Endodermal cell (in vitro differentiated cells): ENCODE results near the gene SYT13. TPM values are rescaled to one million over a fixed set of nuclear protein-coding genes. Genes with fewer than 3 reads are reported as not detected.

Experiments
- DNase-seq: peaks from one replicate; pipeline ENCODE4 v3.0.0-alpha.2; 2017
- H3K27ac ChIP-seq: 2 replicates; pipeline ENCODE4 v1.5.1; 2013; ENCODE audit warnings: mild to moderate bottlenecking, low read depth, low read length, moderate library complexity
- H3K27me3 ChIP-seq: 2 replicates; pipeline ENCODE4 v1.6.1; 2013; ENCODE audit warnings: mild to moderate bottlenecking, low read length, moderate library complexity; ENCODE audit not compliant: insufficient read depth, control insufficient read depth, poor library complexity, severe bottlenecking
- H3K36me3 ChIP-seq: 2 replicates; pipeline ENCODE4 v1.7.0; 2013; ENCODE audit warnings: mild to moderate bottlenecking, low read length, moderate library complexity; ENCODE audit not compliant: control insufficient read depth, insufficient read depth
- H3K4me1 ChIP-seq: one replicate; pipeline ENCODE4 v1.7.0; 2013; ENCODE audit warnings: low read length; ENCODE audit not compliant: control insufficient read depth, insufficient read depth
- H3K4me3 ChIP-seq: 2 replicates; pipeline ENCODE4 v1.5.1; 2013; ENCODE audit warnings: mild to moderate bottlenecking, low read length, moderate library complexity
- H3K9ac ChIP-seq: 2 replicates; pipeline ENCODE4 v1.6.1; 2013; ENCODE audit warnings: mild to moderate bottlenecking, low read length, moderate library complexity; ENCODE audit not compliant: poor library complexity, severe bottlenecking; ENCODE audit errors: extremely low read depth
- H3K9me3 ChIP-seq: 2 replicates; pipeline ENCODE4 v1.6.1; 2013; ENCODE audit warnings: mild to moderate bottlenecking, low read length, moderate library complexity; ENCODE audit not compliant: control insufficient read depth
- H3K27ac Mint-ChIP-seq: 2 replicates; pipeline ENCODE4 v1.8.0; 2020; ENCODE audit warnings: mixed read lengths
- H3K27me3 Mint-ChIP-seq: 2 replicates; pipeline ENCODE4 v1.8.0; 2021; ENCODE audit warnings: mild to moderate bottlenecking, mixed read lengths; ENCODE audit not compliant: insufficient read depth
- H3K36me3 Mint-ChIP-seq: 2 replicates; pipeline ENCODE4 v1.8.0; 2020; ENCODE audit warnings: low read depth, mixed read lengths
- H3K4me1 Mint-ChIP-seq: 2 replicates; pipeline ENCODE4 v1.8.0; 2020; ENCODE audit warnings: mixed read lengths
- H3K4me3 Mint-ChIP-seq: 2 replicates; pipeline ENCODE4 v1.8.0; 2020; ENCODE audit warnings: mild to moderate bottlenecking, moderate library complexity, mixed read lengths
- H3K9me3 Mint-ChIP-seq: 2 replicates; pipeline ENCODE4 v1.8.0; 2020; ENCODE audit warnings: mild to moderate bottlenecking, mixed read lengths
- WGBS, 2 experiments: methylation state at CpG; one replicate each; pipeline versions ENCODE4 v1.1.5 to v1.1.7; 2013; ENCODE audit warnings: missing lambda C conversion rate in 2 of 2, mixed read lengths in 1 of 2; ENCODE audit not compliant: insufficient coverage in 1 of 2, insufficient read length in 1 of 2; 5-methylcytosine and 5-hydroxymethylcytosine counted together
- total RNA-seq, 2 donors: library from RNA; stranded (reverse); fragmentation: NEBNext Ultra II Directional in 1 of 2; extraction: Animal tissue kit (Norgen Biotek cat#: 25700) in 1 of 2; gene quantifications; 2 replicates in 1 of 2; 3 replicates in 1 of 2; pipeline ENCODE4 v1.2.1, GENCODE V29; 2021
- TF ChIP-seq, protein P1 (sequence below): fragments of 200-600 bp; sonication (generic); conservative IDR thresholded peaks from 2 replicates; pipeline ENCODE4 v1.5.0; 2021; ENCODE audit warnings: antibody characterized with exemption, mild to moderate bottlenecking

Gene SYT13
- total RNA-seq, 2 donors from 2014 or later, result 3.2 to 9.3 TPM

DNA sequence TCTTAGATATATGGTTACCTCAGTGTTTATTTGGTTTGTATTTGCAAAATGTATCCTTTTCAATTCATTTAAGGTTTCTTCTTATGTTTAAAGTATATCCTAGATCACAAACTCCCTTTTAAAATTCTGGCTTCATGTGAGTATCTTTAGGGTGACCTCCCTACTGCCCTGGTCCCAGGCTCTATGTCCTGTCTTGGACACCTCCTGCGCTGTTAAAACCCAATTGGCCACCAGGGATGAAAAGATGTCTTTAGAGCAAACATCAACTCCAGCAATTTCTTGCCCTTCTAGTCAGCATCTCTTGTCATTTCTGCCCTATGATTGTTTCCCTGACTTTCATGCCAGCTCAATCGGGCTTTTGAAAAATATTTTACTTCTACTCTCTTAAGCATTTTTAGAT, 28.8 kb upstream of the SYT13 start:
- H3K4me3 ChIP-seq, result no peak overlapping the region
- no peaks in the 10 kb centered on the region for H3K4me1 Mint-ChIP-seq
- H3K9me3 ChIP-seq, result no peaks in the 10 kb centered on the region
- peaks cover 24% of the 10 kb centered on the region for H3K27me3 Mint-ChIP-seq
- H3K4me1 ChIP-seq, result no peaks in the 10 kb centered on the region
- H3K36me3 ChIP-seq, result no peaks in the 10 kb centered on the region
- no peak overlapping the region for H3K27ac Mint-ChIP-seq
- WGBS, 2 experiments, result 90 to 100% methylated on average over 1 to 2 of the region's 2 CpGs
- no peaks in the 10 kb centered on the region for H3K36me3 Mint-ChIP-seq
- peaks cover 9% of the 10 kb centered on the region for H3K27me3 ChIP-seq
- no peak overlapping the region for H3K9ac ChIP-seq
- TF ChIP-seq, protein P1, sequence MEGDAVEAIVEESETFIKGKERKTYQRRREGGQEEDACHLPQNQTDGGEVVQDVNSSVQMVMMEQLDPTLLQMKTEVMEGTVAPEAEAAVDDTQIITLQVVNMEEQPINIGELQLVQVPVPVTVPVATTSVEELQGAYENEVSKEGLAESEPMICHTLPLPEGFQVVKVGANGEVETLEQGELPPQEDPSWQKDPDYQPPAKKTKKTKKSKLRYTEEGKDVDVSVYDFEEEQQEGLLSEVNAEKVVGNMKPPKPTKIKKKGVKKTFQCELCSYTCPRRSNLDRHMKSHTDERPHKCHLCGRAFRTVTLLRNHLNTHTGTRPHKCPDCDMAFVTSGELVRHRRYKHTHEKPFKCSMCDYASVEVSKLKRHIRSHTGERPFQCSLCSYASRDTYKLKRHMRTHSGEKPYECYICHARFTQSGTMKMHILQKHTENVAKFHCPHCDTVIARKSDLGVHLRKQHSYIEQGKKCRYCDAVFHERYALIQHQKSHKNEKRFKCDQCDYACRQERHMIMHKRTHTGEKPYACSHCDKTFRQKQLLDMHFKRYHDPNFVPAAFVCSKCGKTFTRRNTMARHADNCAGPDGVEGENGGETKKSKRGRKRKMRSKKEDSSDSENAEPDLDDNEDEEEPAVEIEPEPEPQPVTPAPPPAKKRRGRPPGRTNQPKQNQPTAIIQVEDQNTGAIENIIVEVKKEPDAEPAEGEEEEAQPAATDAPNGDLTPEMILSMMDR, result peak; percentile 42
- no peak for DNase-seq
- H3K9me3 Mint-ChIP-seq, result no peaks in the 10 kb centered on the region
- no peak overlapping the region for H3K4me3 Mint-ChIP-seq
- H3K27ac ChIP-seq, result no peak overlapping the region

GRCh38 chr11:45313171-45313865, 27.2 kb upstream of the SYT13 start:
- no peak overlapping the region for H3K27ac Mint-ChIP-seq
- H3K4me1 Mint-ChIP-seq, result no peaks in the 10 kb centered on the region
- Histone ChIP-seq H3K4me3 (no peak overlapping the region), H3K4me1 (no peaks in the 10 kb centered on the region), H3K27ac (no peak overlapping the region), H3K27me3 (peaks cover 9% of the 10 kb centered on the region), H3K9ac (no peak overlapping the region), H3K9me3 (no peaks in the 10 kb centered on the region), H3K36me3 (no peaks in the 10 kb centered on the region)
- no peak for DNase-seq
- H3K27me3 Mint-ChIP-seq, result peaks cover 17% of the 10 kb centered on the region
- H3K9me3 Mint-ChIP-seq, result no peaks in the 10 kb centered on the region
- WGBS, 2 experiments, result 88% methylated on average over 1 of the region's 1 CpG; no CpG with 5 or more reads in 1 of the 2 experiments
- H3K36me3 Mint-ChIP-seq, result no peaks in the 10 kb centered on the region
- TF ChIP-seq, protein P1, result no peak
- no peak overlapping the region for H3K4me3 Mint-ChIP-seq

- Histone ChIP-seq H3K4me1 (no peaks in the 10 kb centered on the region), H3K9me3 (no peaks in the 10 kb centered on the region), H3K27ac (no peak overlapping the region), H3K9ac (no peak overlapping the region), H3K4me3 (no peak overlapping the region), H3K27me3 (no peaks in the 10 kb centered on the region), H3K36me3 (no peaks in the 10 kb centered on the region)
- H3K27me3 Mint-ChIP-seq, result peaks cover 13% of the 10 kb centered on the region
- no peaks in the 10 kb centered on the region for H3K36me3 Mint-ChIP-seq
- TF ChIP-seq, protein P1, result no peak
- H3K9me3 Mint-ChIP-seq, result no peaks in the 10 kb centered on the region
- H3K27ac Mint-ChIP-seq, result no peak overlapping the region
- H3K4me3 Mint-ChIP-seq, result no peak overlapping the region
- no peaks in the 10 kb centered on the region for H3K4me1 Mint-ChIP-seq
- no peak for DNase-seq
- 86 to 89% methylated on average over 3 to 5 of the region's 5 CpGs for WGBS, 2 experiments
Observed at GRCh38 chr11:45305874-45306623, 19.9 kb upstream of the SYT13 start.
